Kidney (tissue), 14 donors: ENCODE measurements around the gene AKT3. TPM values are rescaled to one million over a fixed set of nuclear protein-coding genes. Genes with fewer than 3 reads are reported as not detected.

Source experiments
- DNase-seq, 5 donors: peaks; one replicate each; pipeline ENCODE4 v3.0.0-alpha.2; 2013 to 2020
- FAIRE-seq: peaks from 2 replicates; lab custom pipeline; 2012; peaks lifted over from hg19 to GRCh38; lab: Jason Lieb, UNC
- H3K27ac ChIP-seq, 2 donors: one replicate each; pipeline ENCODE4 v1.7.0; 2013; ENCODE audit warnings: low read depth in 2 of 2, low read length in 2 of 2, inconsistent platforms in 1 of 2
- H3K27me3 ChIP-seq: one replicate; pipeline ENCODE4 v1.7.1; 2013; ENCODE audit warnings: low read length, inconsistent platforms; ENCODE audit not compliant: control insufficient read depth, insufficient read depth
- H3K36me3 ChIP-seq, 3 donors: one replicate each; pipeline versions ENCODE4 v1.7.0 to v1.7.1; 2013; ENCODE audit warnings: low read length in 3 of 3, control low read depth in 1 of 3, inconsistent platforms in 1 of 3; ENCODE audit not compliant: insufficient read depth in 3 of 3, control insufficient read depth in 2 of 3
- H3K4me1 ChIP-seq, 3 donors: one replicate each; pipeline versions ENCODE4 v1.7.0 to v1.7.1; 2013; ENCODE audit warnings: low read length in 3 of 3, inconsistent platforms in 1 of 3, low read depth in 1 of 3; ENCODE audit not compliant: control insufficient read depth in 2 of 3, insufficient read depth in 2 of 3
- H3K4me3 ChIP-seq, 3 donors: one replicate each; pipeline versions ENCODE4 v1.7.0 to v1.8.1; 2013; ENCODE audit warnings: low read length in 3 of 3, control low read depth in 1 of 3, inconsistent platforms in 1 of 3
- H3K9ac ChIP-seq, 3 donors: one replicate each; pipeline versions ENCODE4 v1.7.0 to v1.7.1; 2013; ENCODE audit warnings: low read length in 3 of 3, control low read depth in 1 of 3, inconsistent platforms in 1 of 3
- H3K9me3 ChIP-seq, 3 donors: one replicate each; pipeline versions ENCODE4 v1.7.0 to v1.7.1; 2013; ENCODE audit warnings: low read length in 3 of 3, control low read depth in 1 of 3, inconsistent platforms in 1 of 3; ENCODE audit not compliant: control insufficient read depth in 2 of 3, insufficient read depth in 1 of 3
- CTCF ChIP-seq: IDR thresholded peaks from 3 replicates; pipeline ENCODE4 v1.5.1; 2012; ENCODE audit warnings: mild to moderate bottlenecking, moderate library complexity, borderline replicate concordance; ENCODE audit not compliant: insufficient read depth; ENCODE audit errors: extremely low read depth
- intact Hi-C: fragments of 100-400 bp; cut with DNase I; formaldehyde crosslinking; loops from one replicate; pipeline ENCODE4 v1.11.1; 2022
- polyA plus RNA-seq: library from polyadenylated mRNA; stranded (reverse); fragments of 350-450 nt; fragmentation: Illumina TruSeq; extraction: RNeasy Lipid Tissue Mini Kit (QIAGEN cat#74804); gene quantifications from one replicate; pipeline ENCODE4 v1.2.3, GENCODE V29; 2014; ENCODE audit warnings: low read depth, low replicate concordance; ENCODE audit not compliant: insufficient read depth
- total RNA-seq: library from RNA; stranded (reverse); fragmentation: NEBNext Ultra II Directional; extraction: Animal tissue kit (Norgen Biotek cat#: 25700); gene quantifications from one replicate; pipeline ENCODE4 v1.2.1, GENCODE V29; 2021
- donor health status: control.
- donor health status: control.
- donor health status: control.
- donor health status: control.
- donor health status: control.
- donor health status: DM: yes; HTN: yes; CAD: no.
- donor health status: Normal renal cell carcinoma (clear cell type).

Gene AKT3
- total and polyA plus RNA-seq, 2 donors from 2014 or later = 9.5 to 81.6 TPM

- DNase-seq = no peak
- peaks cover 0 to 2% (median 0%) of the 10 kb centered on the region in 3 donors for H3K4me1 ChIP-seq
- no peak overlapping the region for H3K27ac ChIP-seq
- H3K27me3 ChIP-seq = no peaks in the 10 kb centered on the region
- TF ChIP-seq CTCF = no peak
- no peak for FAIRE-seq
- no peak overlapping the region for H3K4me3 ChIP-seq
- no peak overlapping the region for H3K9ac ChIP-seq
- H3K9me3 ChIP-seq = no peaks in the 10 kb centered on the region
- intact Hi-C loops = no loop called here
- peaks cover 0 to 4% (median 0%) of the 10 kb centered on the region in 3 donors for H3K36me3 ChIP-seq
Observed at GRCh38 chr1:243496806-243497205, 353.2 kb downstream of the AKT3 start.

- Histone ChIP-seq H3K4me3 (no peak overlapping the region), H3K9ac (no peak overlapping the region), H3K9me3 (no peaks in the 10 kb centered on the region), H3K4me1 (peaks cover 0 to 2% (median 0%) of the 10 kb centered on the region in 3 donors), H3K36me3 (peaks cover 0 to 4% (median 0%) of the 10 kb centered on the region in 3 donors), H3K27me3 (no peaks in the 10 kb centered on the region), H3K27ac (peak overlapping the region in 1 of 2 donors; percentile 41)
- TF ChIP-seq CTCF = no peak
- FAIRE-seq (no peak), DNase-seq (peak; percentile 66 to 85 (median 78))
- intact Hi-C loops = no loop called here
Observed at GRCh38 chr1:243496187-243496646, 353.8 kb downstream of the AKT3 start.

- no peak for FAIRE-seq
- Histone ChIP-seq H3K4me3 (no peak overlapping the region), H3K9me3 (no peaks in the 10 kb centered on the region), H3K36me3 (peaks cover 0 to 3% (median 0%) of the 10 kb centered on the region in 3 donors), H3K9ac (no peak overlapping the region), H3K27me3 (no peaks in the 10 kb centered on the region), H3K27ac (peak overlapping the region in 1 of 2 donors; percentile 41), H3K4me1 (peaks cover 0 to 2% (median 0%) of the 10 kb centered on the region in 3 donors)
- TF ChIP-seq CTCF = no peak
- DNase-seq = peak in 1 of 5 donors; percentile 77
- intact Hi-C loops = no loop called here
Observed at GRCh38 chr1:243495442-243496186, 354.4 kb downstream of the AKT3 start.
